CD4-positive, alpha-beta T cell (primary cell): Measurements from ENCODE around the gene SHMT2. TPM values are rescaled to one million over a fixed set of nuclear protein-coding genes. Genes with fewer than 3 reads are reported as not detected.
A peak's percentile ranks its signal among the peaks of the same experiment; 100 is the strongest.

Experiments
- ATAC-seq: fragments of 200-7000 bp; cut with Tn5 transposase; one replicate; pipeline ENCODE4 v1.10.0; 2022; ENCODE audit warnings: mild to moderate bottlenecking; ENCODE audit not compliant: poor library complexity
- CTCF ChIA-PET: fragments of 350-600 bp; sonication (Branson Sonifier 250); formaldehyde crosslinking; loops from one replicate; lab custom pipeline; 2021; ENCODE audit warnings: antibody characterized with exemption, inconsistent platforms; lab: Charles Lee
- POLR2A ChIA-PET: fragments of 350-600 bp; sonication (Branson Sonifier 250); formaldehyde crosslinking; loops from one replicate; lab custom pipeline; 2021; ENCODE audit warnings: antibody characterized with exemption, inconsistent platforms; lab: Charles Lee
- DNase-seq, 14 experiments: peaks; one replicate each; pipeline ENCODE4 v3.0.0-alpha.2; 2013 to 2020; ENCODE audit warnings: mixed read lengths in 2 of 14
- H3K27ac ChIP-seq, 2 donors: one replicate each; pipeline versions ENCODE4 v1.5.1 to v1.7.0; 2013; ENCODE audit warnings: low read length in 2 of 2, low read depth in 1 of 2, mild to moderate bottlenecking in 1 of 2
- H3K27me3 ChIP-seq, 2 experiments: 1 replicate in 1 of 2; 2 replicates in 1 of 2; pipeline versions ENCODE4 v1.6.1 to v1.7.0; 2013; ENCODE audit warnings: low read length in 2 of 2, control low read depth in 1 of 2, mild to moderate bottlenecking in 1 of 2, moderate library complexity in 1 of 2; ENCODE audit not compliant: insufficient read depth in 2 of 2, control insufficient read depth in 1 of 2
- H3K36me3 ChIP-seq: one replicate; pipeline ENCODE4 v1.6.1; 2013; ENCODE audit warnings: low read length, control low read depth; ENCODE audit not compliant: insufficient read depth
- H3K4me1 ChIP-seq: one replicate; pipeline ENCODE4 v1.6.1; 2013; ENCODE audit warnings: low read length, control low read depth; ENCODE audit not compliant: insufficient read depth
- H3K4me3 ChIP-seq: one replicate; pipeline ENCODE4 v1.5.1; 2013; ENCODE audit warnings: mild to moderate bottlenecking, low read length, moderate library complexity
- H3K9me3 ChIP-seq, 2 experiments: 1 replicate in 1 of 2; 2 replicates in 1 of 2; pipeline versions ENCODE4 v1.6.1 to v1.7.0; 2013; ENCODE audit warnings: low read length in 2 of 2, mild to moderate bottlenecking in 2 of 2, control low read depth in 1 of 2, moderate library complexity in 1 of 2; ENCODE audit not compliant: control insufficient read depth in 1 of 2, insufficient read depth in 1 of 2
- H3K27ac Mint-ChIP-seq: one replicate; pipeline ENCODE4 v1.8.0; 2020; ENCODE audit warnings: mixed read lengths
- H3K27me3 Mint-ChIP-seq: one replicate; pipeline ENCODE4 v1.8.0; 2021; ENCODE audit warnings: mixed read lengths
- H3K36me3 Mint-ChIP-seq: one replicate; pipeline ENCODE4 v1.8.0; 2021; ENCODE audit warnings: low read depth, mixed read lengths
- H3K4me1 Mint-ChIP-seq: one replicate; pipeline ENCODE4 v1.8.0; 2021; ENCODE audit warnings: low read depth, mixed read lengths
- H3K4me3 Mint-ChIP-seq: one replicate; pipeline ENCODE4 v1.8.0; 2020; ENCODE audit warnings: mild to moderate bottlenecking, mixed read lengths
- H3K9me3 Mint-ChIP-seq: one replicate; pipeline ENCODE4 v1.8.0; 2020; ENCODE audit warnings: mixed read lengths
- intact Hi-C, 2 experiments: fragments of 100-400 bp; cut with DNase I in 1 of 2; cut with micrococcal nuclease in 1 of 2; formaldehyde crosslinking; loops; one replicate each; pipeline versions ENCODE4 v1.15.1 to v1.9.0; 2023 to 2025; cut with DNase I, micrococcal nuclease
- total RNA-seq, 174 experiments: library from RNA in 2 of 174; stranded (reverse) in 2 of 174; gene quantifications; one replicate each; pipeline ENCODE4 v1.2.3 and lab custom pipeline; 2021 to 2026
- TF ChIP-seq, protein P1 (sequence below): fragments of 200-600 bp; IDR thresholded peaks from one replicate; pipeline ENCODE4 v1.8.0; 2022; ENCODE audit warnings: antibody characterized with exemption, mild to moderate bottlenecking

Gene SHMT2
- total RNA-seq, 2 experiments from 2014 or later = 21.3 to 22.2 TPM

DNA sequence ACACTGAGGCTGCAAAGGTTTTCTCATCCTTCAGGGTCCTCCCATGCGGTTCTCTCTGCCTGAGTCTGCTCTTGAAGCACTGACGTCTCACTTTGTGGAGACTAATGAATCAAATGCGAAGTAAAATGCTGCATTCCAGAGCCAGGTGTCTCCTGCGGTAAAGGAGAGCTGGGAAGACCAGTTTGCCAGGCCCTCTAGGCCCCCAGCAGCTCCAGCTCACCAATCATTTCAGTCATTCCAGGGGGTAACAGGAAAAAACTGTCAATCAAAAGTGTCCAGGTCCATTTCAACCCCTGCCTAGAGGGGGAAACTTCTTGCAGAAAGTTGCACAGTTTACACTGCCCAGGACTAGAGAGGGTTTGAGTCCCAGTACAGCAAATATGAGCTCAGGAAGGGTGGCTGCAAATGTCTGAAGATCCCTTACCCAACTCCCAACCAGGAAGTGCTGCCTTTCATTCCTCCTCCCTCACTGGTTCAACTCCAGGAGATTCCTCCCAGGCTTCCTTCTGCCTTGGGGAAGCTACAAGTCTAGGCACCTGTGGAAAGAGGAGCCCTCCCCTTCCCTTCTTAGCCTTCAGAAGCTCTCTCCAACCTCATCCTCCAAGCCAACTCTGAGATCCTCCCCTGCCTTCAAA, 15.6 kb upstream of the SHMT2 start:
- H3K9me3 ChIP-seq = peaks cover 0 to 14% of the 10 kb centered on the region in 2 experiments
- peaks cover 51% of the 10 kb centered on the region for H3K4me1 ChIP-seq
- CTCF ChIA-PET = interaction anchor here (0.7 to 7.9 kb wide), 11 partner anchors 9 to 152 kb away, joined by 3 to 225 read pairs (median 5); partner anchors contain the start of gene SHMT2
- no peak overlapping the region for H3K27ac ChIP-seq
- no peak overlapping the region for H3K27ac Mint-ChIP-seq
- no peaks in the 10 kb centered on the region for H3K36me3 Mint-ChIP-seq
- H3K27me3 ChIP-seq = peaks cover 46 to 51% of the 10 kb centered on the region in 2 experiments
- POLR2A ChIA-PET = interaction anchor here (0.6 to 3.2 kb wide), 8 partner anchors 14 to 165 kb away, joined by 3 to 20 read pairs (median 3); partner anchors contain the start of gene SHMT2
- no peaks in the 10 kb centered on the region for H3K9me3 Mint-ChIP-seq
- H3K4me3 Mint-ChIP-seq = peak overlapping the region; percentile 61
- peaks cover 50% of the 10 kb centered on the region for H3K27me3 Mint-ChIP-seq
- ATAC-seq (no peak), DNase-seq (no peak)
- H3K36me3 ChIP-seq = no peaks in the 10 kb centered on the region
- intact Hi-C loops = loop anchor here (1.0 kb wide), 3 partner anchors 25 to 248 kb away; no protein-coding TSS in a partner anchor
- peaks cover 47% of the 10 kb centered on the region for H3K4me1 Mint-ChIP-seq
- TF ChIP-seq, protein P1, sequence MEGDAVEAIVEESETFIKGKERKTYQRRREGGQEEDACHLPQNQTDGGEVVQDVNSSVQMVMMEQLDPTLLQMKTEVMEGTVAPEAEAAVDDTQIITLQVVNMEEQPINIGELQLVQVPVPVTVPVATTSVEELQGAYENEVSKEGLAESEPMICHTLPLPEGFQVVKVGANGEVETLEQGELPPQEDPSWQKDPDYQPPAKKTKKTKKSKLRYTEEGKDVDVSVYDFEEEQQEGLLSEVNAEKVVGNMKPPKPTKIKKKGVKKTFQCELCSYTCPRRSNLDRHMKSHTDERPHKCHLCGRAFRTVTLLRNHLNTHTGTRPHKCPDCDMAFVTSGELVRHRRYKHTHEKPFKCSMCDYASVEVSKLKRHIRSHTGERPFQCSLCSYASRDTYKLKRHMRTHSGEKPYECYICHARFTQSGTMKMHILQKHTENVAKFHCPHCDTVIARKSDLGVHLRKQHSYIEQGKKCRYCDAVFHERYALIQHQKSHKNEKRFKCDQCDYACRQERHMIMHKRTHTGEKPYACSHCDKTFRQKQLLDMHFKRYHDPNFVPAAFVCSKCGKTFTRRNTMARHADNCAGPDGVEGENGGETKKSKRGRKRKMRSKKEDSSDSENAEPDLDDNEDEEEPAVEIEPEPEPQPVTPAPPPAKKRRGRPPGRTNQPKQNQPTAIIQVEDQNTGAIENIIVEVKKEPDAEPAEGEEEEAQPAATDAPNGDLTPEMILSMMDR = no peak
- H3K4me3 ChIP-seq = no peak overlapping the region

DNA sequence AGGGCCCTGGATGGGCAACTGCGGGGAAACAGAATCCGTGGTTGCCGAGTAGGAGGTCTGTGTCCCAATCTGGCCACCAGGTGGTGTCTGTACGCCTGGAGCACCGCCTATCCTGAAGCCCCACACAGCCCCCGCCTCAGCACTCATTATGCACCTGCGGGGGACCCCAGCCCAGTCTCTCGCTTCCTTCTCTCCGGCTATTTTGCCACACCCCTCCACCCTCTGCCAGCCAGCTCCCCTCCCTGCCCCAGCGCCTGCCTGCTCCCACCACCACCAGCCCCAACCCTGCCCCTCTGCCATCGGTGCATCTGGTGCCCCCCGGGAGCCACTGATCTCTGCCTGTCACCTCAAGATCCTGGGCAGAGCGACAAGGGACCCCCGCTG, 15.1 kb upstream of the SHMT2 start:
- peaks cover 51 to 56% of the 10 kb centered on the region in 2 experiments for H3K27me3 ChIP-seq
- H3K36me3 ChIP-seq = no peaks in the 10 kb centered on the region
- DNase-seq (peak; percentile 46 to 85 (median 60)), ATAC-seq (peak; percentile 52)
- POLR2A ChIA-PET = interaction anchor here (1.2 to 3.2 kb wide), 5 partner anchors 15 to 102 kb away, joined by 3 to 20 read pairs (median 11); partner anchors contain the start of gene SHMT2
- Mint-ChIP-seq H3K9me3 (no peaks in the 10 kb centered on the region), H3K36me3 (no peaks in the 10 kb centered on the region), H3K27me3 (peaks cover 55% of the 10 kb centered on the region), H3K4me3 (peak overlapping the region; percentile 61), H3K4me1 (peaks cover 49% of the 10 kb centered on the region), H3K27ac (no peak overlapping the region)
- TF ChIP-seq, protein P1 = peak; percentile 73
- CTCF ChIA-PET = interaction anchor here (1.3 to 7.9 kb wide), 6 partner anchors 8 to 145 kb away, joined by 3 to 225 read pairs (median 10); partner anchors contain the start of gene SHMT2
- no peak overlapping the region for H3K4me3 ChIP-seq
- peaks cover 51% of the 10 kb centered on the region for H3K4me1 ChIP-seq
- peaks cover 0 to 18% of the 10 kb centered on the region in 2 experiments for H3K9me3 ChIP-seq
- intact Hi-C loops = loop anchor here in 1 of 2 experiments (1.0 kb wide), 1 partner anchor 29 kb away; no protein-coding TSS in a partner anchor
- H3K27ac ChIP-seq = no peak overlapping the region

DNA sequence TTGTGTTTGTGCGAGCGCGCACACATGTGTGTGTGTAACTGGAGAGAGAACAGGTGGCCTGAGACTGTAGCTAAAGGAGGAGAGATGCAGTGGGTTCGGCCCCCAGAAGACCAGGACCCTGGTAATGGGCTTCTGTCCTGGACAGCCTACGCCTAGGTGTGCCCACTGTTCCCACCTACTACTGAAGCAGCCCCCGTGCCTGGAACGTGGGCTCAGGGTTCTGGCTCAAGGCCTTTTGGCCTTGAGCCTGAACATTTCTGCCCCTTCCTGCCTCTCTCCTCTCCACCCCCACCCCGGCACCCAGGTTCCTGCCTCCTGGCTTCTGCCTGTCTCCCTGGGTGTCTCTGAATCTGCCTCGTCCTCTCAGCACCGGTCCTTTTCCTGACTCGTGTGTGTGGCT, 14.4 kb upstream of the SHMT2 start:
- H3K27me3 ChIP-seq = peaks cover 56 to 63% of the 10 kb centered on the region in 2 experiments
- ATAC-seq (no peak), DNase-seq (no peak)
- ChIA-PET CTCF (interaction anchor here (1.8 to 7.9 kb wide), 3 partner anchors 11 to 27 kb away, joined by 12 to 225 read pairs (median 24); partner anchors contain the start of gene SHMT2), POLR2A (interaction anchor here (1.6 to 3.2 kb wide), 2 partner anchors 15 to 103 kb away, joined by 3 to 11 read pairs; partner anchors contain the start of gene SHMT2)
- intact Hi-C loops = no loop called here
- H3K27ac ChIP-seq = no peak overlapping the region
- Mint-ChIP-seq H3K27ac (no peak overlapping the region), H3K9me3 (no peaks in the 10 kb centered on the region), H3K27me3 (peaks cover 62% of the 10 kb centered on the region), H3K36me3 (no peaks in the 10 kb centered on the region), H3K4me1 (peaks cover 54% of the 10 kb centered on the region), H3K4me3 (peak overlapping the region; percentile 69)
- TF ChIP-seq, protein P1 = no peak
- peaks cover 0 to 21% of the 10 kb centered on the region in 2 experiments for H3K9me3 ChIP-seq
- H3K4me3 ChIP-seq = no peak overlapping the region
- H3K36me3 ChIP-seq = no peaks in the 10 kb centered on the region
- H3K4me1 ChIP-seq = peaks cover 54% of the 10 kb centered on the region
